Activated CD4-positive, alpha-beta T cell treated with anti-CD3 and anti-CD28 coated beads, Interleukin-2, amount 50 U/mL, for 48 hours (primary cell): ENCODE measurements around the gene CLEC19A.

ENCODE experiments used
- DNase-seq, 2 experiments: peaks; one replicate each; pipeline ENCODE4 v3.0.0-alpha.2; 2020

The CLEC19A gene

GRCh38 chr16:19329932-19330331, 44.4 kb downstream of the CLEC19A start:
- DNase-seq, result no peak

GRCh38 chr16:19330841-19331397, 45.4 kb downstream of the CLEC19A start:
- DNase-seq, result no peak

GRCh38 chr16:19331794-19332193, 46.3 kb downstream of the CLEC19A start:
- DNase-seq, result no peak

- no peak for DNase-seq
Measured at GRCh38 chr16:19338335-19338734, 52.8 kb downstream of the CLEC19A start.

- no peak for DNase-seq
Measured at GRCh38 chr16:19344224-19344801, 58.8 kb downstream of the CLEC19A start.

DNA sequence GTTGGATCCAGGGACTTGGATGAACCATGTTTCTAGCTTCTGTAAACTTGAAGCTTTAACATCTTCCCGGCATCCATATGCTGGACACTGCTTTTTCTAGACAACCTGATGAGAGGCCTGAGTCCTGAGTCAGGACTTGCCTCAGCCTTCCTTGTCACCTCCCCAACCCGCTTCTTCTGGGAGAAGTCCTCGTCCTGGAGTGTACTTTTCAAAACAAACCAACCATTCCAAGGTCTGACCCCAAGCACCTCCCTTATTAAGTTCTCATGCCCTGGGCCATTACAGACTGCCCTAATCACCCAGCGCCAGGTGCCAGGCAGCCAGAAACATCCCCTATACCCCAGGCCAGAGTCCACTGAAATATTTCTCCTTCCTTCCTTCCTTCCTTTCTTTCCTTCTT, 59.4 kb downstream of the CLEC19A start:
- no peak for DNase-seq

- DNase-seq, result no peak
Measured at GRCh38 chr16:19346335-19346922, 60.9 kb downstream of the CLEC19A start.

- DNase-seq, result no peak
Measured at GRCh38 chr16:19348125-19348524, 62.6 kb downstream of the CLEC19A start.

- DNase-seq, result no peak
Measured at GRCh38 chr16:19348578-19349315, 63.2 kb downstream of the CLEC19A start.

- no peak for DNase-seq
Measured at GRCh38 chr16:19354371-19354770, 68.8 kb downstream of the CLEC19A start.

DNA sequence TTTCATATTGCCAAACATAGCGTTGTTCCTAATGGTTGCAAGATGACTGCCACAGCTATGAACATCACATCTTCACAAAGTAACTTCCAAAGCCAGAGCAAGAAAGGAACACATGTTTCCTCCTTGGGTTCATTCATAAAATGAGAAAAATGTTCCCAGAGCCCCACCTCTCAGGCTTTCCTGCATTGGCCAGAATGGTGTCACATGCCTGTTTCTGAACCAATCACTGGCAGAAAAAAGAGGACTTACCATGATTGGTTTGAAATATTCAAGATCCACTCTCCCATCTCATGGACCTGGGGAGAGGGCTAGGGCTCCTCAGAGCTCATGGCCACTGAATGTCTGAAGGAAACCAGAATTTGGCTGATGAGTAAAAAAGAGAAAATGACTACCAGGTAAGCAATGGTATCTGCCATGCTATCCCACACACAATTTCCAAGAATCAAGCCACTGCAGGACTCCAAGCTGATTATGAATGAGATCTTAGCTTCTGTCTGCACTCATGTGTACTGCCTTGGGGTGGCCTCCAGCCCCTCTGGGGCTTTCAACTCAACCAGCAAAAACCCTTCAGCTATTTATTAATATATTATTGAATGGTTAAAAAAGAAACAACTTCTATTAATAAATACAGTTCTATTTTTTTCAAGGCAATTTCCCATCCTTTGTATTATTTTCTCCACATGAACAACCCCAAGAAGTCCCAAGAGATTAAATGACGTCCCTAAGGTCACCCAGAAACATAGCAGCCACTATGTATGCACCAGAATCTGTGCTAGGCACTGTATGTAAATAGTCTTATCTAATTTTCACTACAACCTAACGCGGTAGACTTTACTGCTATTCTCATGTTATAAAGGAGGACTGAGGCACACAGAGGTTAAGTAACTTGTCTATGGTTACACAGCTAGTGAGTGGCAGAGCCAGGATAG, 70.8 kb downstream of the CLEC19A start:
- no peak for DNase-seq

- DNase-seq, result no peak
Measured at GRCh38 chr16:19359556-19359955, 74.0 kb downstream of the CLEC19A start.
